ENCODE results near the gene CACNA1C.

DNA sequence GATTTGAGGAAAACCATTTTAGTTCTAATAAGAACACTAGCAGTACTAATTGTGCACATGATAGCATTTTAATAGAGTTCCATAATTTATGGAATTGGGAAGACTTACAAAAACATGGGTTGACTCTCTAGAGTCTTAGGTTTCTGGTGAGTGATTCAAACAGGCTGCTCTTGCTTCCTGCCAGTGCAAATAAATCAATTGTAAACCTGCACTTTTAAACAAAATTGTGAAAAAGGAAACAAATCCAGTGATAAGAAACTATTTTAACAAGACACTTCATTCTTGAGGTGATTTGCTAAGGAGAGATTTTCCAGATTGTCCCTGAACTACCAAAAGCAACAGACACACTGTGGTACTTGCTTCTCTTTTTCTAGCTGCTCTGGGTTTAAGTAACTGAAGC, 112.2 kb downstream of the CACNA1C start:
- TF ChIP-seq, protein P1, sequence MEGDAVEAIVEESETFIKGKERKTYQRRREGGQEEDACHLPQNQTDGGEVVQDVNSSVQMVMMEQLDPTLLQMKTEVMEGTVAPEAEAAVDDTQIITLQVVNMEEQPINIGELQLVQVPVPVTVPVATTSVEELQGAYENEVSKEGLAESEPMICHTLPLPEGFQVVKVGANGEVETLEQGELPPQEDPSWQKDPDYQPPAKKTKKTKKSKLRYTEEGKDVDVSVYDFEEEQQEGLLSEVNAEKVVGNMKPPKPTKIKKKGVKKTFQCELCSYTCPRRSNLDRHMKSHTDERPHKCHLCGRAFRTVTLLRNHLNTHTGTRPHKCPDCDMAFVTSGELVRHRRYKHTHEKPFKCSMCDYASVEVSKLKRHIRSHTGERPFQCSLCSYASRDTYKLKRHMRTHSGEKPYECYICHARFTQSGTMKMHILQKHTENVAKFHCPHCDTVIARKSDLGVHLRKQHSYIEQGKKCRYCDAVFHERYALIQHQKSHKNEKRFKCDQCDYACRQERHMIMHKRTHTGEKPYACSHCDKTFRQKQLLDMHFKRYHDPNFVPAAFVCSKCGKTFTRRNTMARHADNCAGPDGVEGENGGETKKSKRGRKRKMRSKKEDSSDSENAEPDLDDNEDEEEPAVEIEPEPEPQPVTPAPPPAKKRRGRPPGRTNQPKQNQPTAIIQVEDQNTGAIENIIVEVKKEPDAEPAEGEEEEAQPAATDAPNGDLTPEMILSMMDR (IDR thresholded peaks at IDR 0.05; ENCODE audit: low read depth, low read length) = no peak
- TF ChIP-seq POLR2A (IDR thresholded peaks at IDR 0.05; ENCODE audit: extremely low read depth, insufficient read length) = no peak
- TF ChIP-seq, protein P2, sequence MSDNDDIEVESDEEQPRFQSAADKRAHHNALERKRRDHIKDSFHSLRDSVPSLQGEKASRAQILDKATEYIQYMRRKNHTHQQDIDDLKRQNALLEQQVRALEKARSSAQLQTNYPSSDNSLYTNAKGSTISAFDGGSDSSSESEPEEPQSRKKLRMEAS (IDR thresholded peaks at IDR 0.05; ENCODE audit: low read depth, low read length) = no peak
